ENCODE data around the gene NPIPA1.
"Not testable (repeated sequence)": the region's sequence is repeated elsewhere in the genome, so short reads cannot be mapped to it uniquely, and the experiment has no call there.

Gene NPIPA1

DNA sequence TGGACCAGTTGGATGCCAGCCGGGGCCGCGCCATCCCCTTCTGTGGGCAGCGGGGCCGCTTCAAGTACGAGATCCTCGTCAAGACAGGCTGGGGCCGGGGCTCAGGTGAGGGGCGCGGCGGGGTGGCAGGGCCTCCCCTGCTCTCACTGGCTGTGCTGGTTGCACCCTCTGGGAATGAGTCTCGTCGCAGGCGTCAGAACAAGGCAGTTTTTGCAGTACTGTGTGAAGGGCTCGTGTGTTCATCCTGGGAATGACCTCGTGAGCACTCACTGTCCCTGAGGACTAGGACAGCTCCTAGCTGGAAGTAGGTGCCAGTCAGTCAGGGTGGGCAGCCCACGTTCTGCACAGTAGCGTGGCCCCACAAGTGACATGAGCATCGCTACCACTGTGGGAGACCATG lies 6.3 kb upstream of the NPIPA1 start:
- not testable (repeated sequence) for DNase-seq

DNA sequence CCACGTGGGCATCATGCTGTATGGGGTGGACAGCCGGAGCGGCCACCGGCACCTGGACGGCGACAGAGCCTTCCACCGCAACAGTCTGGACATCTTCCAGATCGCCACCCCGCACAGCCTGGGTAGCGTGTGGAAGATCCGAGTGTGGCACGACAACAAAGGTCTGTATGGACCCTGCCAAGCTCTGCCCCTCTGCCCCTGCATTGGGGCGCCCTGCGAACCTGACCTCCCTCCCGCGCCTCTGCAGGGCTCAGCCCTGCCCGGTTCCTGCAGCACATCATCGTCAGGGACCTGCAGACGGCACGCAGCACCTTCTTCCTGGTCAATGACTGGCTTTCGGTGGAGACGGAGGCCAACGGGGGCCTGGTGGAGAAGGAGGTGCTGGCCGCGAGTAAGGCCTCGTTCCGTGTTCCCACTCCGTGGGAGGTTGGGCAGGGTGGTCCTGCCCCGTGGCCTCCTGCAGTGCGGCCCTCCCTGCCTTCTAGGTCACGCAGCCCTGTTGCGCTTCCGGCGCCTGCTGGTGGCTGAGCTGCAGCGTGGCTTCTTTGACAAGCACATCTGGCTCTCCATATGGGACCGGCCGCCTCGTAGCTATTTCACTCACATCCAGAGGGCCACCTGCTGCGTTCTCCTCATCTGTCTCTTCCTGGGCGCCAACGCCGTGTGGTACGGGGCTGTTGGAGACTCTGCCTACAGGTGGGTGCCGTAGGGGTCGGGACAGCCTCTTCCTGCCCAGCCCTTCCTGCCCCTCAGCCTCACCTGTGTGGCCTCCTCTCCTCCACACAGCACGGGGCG lies 4.5 kb upstream of the NPIPA1 start:
- not testable (repeated sequence) for DNase-seq

DNA sequence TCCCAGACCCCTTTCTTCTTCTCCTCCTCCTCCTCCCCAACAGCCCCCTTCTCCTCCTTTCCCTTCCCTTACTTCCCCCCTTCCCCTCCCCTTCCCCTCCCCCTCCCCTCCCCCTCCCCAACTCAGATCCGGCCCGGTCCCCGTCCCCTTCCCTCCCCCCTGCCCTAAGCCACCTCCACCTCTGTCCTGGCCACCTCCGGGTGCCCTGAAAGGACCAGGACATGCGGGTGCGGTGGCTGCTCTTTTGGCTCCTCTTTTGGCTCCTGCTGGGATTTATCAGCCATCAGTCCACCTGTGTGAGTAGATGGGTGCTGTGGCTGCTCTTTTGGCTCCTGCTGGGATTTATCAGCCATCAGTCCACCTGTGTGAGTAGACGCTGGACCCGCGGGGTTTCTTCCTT lies 751 bp downstream of the NPIPA1 start:
- not testable (repeated sequence) for DNase-seq

DNA sequence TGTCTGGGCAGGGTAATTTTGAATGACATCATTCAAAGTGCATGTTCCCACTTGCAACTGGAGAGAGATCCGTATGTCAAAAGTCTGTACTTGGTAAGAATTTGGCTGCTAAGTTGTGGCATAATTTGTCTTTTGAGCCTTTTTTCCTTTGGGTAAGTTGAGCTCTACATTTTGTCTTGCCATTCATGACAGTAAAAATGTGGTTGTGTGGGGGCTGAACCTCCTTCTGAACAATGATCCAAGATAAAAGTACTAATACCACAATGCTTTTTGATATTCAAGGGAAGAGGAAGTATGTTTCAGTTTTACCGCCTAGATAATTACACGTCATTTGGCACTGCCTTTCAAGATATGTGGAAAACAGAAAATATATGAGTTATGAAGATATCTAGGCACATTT lies 5.4 kb downstream of the NPIPA1 start:
- not testable (repeated sequence) for DNase-seq

DNA sequence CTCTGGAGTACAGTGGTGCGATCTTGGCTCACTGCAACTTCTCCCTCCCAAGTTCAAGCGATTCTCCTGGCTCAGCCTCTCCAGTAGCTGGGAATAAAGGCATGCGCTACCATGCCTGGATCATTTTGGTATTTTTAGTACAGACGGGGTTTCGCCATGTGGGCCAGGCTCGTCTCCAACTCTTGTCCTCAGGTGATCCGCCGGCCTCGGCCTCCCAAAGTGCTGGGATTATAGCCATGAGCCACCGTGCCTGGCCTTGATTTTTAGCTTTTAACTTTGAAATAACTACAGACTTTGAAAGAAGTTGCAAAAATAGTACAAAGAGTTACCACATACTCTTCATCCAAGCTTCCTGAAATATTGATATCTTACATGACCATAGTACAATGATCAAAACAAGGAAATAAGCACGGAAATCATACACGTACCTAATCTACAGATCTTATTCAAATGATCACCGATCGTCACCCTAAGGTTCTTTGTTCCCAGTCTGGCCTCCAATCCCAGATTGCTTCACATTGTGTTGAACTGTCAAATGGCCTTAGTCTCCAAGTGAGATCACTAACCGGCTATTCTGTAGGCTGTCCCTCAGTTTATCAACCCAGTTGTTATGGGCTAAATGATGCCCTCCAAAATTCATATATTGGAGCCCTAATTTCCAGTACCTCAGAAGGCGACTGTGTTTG lies 18.4 kb downstream of the NPIPA1 start:
- no peak for DNase-seq

DNA sequence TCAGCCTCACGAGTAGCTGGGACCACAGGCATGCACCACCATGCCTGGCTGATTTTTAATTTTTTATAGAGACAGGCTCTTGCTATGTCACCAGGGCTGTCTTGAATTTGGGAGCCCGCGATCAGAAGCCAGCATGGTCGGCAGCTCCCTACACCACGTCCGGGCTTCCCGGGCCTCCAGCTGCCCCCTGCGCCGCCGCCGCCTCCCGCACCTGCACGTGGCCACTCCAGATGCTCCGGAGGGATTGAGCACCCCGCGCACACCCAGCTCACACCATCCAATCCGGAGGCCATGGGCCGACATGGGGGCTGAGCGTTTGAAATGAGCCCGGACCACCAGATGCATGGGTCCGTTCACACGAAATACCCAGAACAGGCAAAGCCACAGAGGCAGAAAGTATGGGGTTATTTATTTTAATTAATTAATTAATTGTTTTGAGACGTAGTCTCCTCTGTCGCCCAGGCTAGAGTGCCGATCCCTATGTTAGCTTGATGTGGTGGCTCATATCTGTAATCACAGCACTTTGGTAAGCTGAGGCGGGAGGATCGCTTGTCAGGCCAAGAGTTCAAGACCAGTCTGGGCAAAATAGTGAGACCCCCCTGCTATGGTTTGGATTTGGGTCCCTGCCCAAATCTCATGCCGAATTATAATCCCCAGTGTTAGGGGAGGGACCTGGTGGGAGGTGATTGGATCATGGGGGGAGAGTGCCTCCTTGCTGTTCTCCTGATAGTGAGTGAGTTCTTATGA lies 20.5 kb downstream of the NPIPA1 start:
- DNase-seq, result no peak

DNA sequence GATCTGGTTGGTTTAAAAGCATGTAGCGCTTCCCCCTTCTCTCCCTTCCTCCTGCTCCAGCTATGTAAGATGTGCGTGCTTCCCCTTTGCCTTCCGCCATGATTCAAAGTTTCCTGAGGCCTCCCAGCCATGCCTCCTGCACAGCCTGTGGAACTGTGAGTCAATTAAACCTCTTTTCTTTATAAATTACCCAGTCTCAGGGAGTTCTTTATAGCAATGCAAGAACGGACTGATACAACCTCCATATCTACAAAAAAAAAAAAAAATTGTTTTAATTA lies 21.0 kb downstream of the NPIPA1 start:
- no peak for DNase-seq

DNA sequence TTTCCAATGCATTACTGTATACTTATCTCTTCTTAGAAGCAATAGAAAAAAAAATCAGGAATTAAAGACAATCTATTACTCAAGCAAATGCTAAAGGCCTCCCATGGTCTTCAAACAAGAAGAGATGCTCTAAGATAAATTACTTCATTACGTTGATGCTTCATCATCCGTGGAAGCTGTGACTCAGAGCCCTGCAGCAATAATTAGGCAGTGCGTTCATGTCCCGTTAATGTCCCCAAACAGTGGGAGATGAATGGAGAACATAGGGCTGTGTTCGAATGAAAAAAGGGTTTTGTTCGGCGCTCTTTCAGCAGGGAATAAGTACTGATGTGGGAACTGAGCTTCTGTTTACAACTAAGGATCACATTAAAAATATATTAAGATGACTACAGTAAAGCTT lies 21.7 kb downstream of the NPIPA1 start:
- no peak for DNase-seq

DNA sequence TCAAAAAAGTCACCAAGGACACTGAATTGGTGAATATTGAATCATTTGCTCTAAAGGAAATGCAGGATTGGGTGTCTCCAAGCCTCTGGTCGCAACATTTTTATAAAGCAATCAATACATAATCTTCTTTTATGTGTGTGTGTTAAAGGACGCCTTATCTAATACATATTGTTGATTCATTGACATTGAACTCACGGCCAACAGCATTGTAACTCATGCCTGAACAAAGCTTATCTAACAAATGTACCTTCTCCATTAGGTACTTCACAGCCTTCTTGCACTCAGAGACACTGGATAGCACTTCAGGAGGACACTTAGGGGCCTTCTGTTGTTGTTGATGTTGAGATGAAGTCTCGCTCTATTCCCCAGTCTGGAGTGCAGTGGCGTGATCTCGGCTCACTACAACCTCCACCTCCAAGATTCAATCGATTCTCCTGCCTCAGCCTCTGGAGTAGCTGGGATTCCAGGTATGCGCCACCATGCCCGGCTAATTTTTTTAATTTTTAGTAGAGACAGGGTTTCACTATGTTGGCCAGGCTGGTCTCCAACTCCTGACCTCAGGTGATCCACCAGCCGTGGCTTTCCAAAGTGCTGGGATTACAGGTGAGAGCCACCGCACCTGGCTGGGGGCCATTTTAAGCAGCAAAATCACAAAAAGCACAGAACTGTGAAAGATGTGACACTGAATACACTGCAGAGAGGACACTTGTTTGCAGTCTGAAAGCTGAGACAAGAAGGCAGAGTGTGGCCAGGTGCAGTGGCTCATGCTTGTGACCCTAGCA lies 24.4 kb downstream of the NPIPA1 start:
- DNase-seq, result no peak

DNA sequence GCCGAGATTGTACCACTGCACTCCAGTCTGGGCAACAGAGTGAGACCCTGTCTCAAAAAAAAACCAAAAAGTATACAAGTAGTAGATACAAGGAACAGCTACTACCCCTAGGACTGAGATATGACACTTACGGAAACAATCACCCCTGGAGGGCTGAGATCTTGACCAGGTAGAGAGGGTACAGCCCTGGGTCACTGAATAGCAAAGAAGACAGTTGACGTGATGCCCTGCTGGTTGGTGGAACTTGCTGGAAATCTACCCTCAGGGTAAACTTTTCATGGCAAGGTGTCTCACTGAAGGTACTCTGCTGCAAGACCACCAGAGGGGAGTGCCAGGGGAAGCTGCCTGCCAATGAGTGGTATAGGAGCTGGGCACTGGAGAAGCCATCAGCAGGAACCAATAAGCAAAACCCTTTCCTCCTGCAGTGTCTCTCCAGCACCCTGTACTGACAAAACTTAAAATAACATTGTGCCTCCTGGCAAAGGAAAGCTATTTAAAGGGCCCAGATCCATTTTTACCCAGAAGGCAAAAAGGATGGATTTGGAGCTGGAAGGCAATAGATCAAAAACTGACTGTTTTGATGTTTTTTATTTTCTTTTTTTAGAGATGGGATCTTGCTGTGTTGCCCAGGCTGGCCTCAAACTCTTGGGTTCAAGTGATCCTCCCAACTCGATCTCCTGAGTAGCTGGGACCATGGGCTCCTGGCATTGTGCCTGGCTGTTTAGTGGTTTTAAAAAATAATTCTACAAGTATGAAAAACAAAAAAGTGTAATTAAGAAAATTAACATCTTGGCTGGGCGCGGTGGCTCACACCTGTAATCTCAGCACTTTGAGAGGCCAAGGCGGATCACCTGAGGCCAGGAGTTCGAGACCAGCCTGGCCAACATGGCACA lies 26.3 kb downstream of the NPIPA1 start:
- no peak for DNase-seq

DNA sequence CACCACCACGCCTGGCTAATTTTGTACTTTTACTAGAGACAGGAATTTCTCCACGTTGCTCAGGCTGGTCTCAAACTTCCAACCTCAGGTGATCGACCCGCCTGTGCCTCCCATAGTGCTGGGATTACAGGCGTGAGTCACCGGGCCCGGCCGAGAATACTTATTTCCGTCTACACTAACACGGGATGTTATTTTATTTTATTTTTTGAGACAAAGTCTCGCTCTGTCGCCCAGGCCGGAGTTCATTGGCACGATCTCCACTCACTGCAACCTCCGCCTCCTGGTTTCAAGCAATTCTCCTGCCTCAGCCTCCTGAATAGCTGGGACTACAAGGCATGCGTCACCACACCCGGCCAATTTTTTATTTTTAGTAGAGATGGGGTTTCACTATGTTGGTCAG lies 28.1 kb downstream of the NPIPA1 start:
- no peak for DNase-seq

DNA sequence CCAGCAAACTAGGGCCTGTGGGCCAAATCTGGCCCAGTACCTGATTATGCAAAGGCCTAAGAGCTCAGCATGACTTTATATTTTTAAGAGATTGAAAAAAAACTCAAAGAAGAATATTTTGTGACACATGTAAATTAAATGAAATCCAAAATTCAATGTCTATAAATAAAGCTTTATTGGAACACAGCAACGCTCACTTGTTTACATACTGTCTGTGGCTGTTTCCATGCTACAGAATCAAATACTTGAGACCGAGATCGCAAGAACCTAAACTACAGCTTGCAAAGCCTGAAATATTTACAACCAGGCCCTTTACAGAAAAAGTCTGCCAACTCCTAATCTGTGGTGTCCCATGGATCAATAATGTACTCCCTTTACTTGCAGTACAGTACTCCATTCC lies 32.6 kb downstream of the NPIPA1 start:
- not testable (repeated sequence) for DNase-seq

DNA sequence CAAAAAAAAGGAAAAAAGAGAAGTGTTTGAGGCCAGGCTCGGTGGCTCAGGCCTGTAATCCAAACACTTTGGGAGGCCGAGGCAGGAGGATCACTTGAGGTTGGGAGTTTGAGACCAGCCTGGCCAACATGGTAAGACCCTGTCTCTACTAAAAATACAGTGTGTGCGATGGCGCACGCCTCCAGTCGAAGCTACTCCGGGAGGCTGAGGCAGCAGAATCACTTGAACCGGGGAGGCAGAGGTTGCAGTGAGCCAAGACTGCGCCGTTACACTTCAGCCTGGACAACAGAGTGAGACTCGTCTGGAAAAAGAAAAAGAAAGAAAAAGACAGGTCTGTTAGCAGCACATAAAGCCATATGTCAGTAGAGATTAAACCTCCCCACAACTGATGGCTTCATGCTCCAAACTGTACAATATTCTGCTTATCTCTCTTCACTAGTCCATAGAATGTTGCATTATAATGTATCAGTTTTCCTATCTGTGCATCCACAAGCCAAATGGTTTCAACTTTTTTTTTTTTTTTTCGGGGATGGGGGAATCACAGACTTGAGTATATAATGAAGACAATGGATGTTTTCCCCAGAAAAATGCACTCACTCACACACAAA lies 34.5 kb downstream of the NPIPA1 start:
- not testable (repeated sequence) for DNase-seq

DNA sequence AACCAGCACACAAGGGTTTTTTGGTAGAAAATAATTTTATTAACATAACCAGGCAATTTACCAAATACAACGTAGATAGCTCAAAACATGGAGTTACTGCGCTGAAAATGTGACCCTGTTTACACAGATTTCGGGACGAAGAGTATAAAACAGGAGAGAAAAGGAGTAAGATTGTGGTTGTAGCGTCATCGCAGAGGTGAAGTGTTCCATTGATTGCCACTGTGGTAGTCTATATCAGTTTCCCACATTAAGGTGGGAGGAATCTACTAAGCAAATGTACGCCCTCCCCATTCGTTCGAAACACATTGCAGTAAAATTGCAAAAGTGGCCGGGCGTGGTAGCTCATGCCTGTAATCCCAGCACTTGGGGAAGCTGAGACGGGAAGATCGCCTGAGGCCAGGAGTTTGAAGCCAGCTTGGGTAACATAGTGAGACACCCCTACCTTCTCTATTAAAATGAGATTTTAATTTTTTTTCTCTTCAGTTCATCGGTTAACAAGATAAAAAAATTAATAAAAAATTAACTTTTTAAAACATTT lies 36.6 kb downstream of the NPIPA1 start:
- DNase-seq, result not testable (repeated sequence)

DNA sequence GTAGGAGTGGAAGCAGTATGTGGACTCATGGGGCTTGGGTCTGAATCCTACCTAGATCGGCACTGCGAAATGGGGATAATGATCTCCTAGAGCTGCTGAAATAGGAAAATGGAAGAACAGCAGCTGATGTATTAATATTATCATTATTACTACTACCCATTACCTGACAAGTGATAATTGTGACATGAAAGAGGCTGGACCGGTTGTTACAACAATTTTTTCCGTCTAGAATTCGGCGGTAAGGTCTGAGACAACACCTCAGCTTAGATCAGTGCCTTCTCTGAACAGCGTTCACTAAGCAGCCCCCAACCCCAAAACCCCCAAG lies 37.0 kb downstream of the NPIPA1 start:
- DNase-seq, result not testable (repeated sequence)

DNA sequence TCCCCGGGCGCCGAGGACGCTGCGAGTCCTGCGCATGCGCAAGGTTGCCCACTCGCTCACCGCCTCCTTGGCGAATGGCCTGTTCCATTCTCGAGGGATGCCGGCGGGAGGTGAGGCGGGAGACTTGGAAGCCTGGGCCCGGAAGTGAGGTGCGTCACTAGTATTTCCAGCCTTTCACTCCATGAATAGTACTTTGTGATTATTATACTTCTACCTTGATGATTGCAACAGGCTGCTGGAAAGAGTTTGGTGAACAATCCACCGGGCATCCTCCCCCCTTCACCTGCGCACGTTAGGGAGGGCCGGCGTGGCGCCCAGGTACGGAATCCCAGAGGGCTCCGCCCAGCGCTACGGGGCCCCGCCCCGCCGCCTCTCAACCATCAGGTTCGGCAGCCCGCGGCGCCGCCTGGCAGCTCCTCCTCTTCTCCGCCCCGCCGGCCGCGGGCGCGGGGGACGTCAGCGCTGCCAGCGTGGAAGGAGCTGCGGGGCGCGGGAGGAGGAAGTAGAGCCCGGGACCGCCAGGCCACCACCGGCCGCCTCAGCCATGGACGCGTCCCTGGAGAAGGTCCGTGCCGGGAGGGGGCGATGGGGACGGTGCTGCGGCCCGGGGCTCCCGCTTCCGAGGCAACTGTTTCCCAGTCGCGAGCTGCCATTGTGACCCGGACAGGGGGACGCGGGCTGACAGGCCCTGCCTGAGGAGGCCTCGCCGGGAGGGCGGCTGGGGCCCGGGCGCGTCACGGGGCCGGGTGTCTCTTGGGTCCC lies 37.6 kb downstream of the NPIPA1 start, which contains the start of gene PDXDC1:
PDXDC1 (plus strand) TSS at position 371 of the 762 bp plus-strand sequence; CDS start at position 545, 174 bp downstream.
- DNase-seq, result peak; percentile 100

DNA sequence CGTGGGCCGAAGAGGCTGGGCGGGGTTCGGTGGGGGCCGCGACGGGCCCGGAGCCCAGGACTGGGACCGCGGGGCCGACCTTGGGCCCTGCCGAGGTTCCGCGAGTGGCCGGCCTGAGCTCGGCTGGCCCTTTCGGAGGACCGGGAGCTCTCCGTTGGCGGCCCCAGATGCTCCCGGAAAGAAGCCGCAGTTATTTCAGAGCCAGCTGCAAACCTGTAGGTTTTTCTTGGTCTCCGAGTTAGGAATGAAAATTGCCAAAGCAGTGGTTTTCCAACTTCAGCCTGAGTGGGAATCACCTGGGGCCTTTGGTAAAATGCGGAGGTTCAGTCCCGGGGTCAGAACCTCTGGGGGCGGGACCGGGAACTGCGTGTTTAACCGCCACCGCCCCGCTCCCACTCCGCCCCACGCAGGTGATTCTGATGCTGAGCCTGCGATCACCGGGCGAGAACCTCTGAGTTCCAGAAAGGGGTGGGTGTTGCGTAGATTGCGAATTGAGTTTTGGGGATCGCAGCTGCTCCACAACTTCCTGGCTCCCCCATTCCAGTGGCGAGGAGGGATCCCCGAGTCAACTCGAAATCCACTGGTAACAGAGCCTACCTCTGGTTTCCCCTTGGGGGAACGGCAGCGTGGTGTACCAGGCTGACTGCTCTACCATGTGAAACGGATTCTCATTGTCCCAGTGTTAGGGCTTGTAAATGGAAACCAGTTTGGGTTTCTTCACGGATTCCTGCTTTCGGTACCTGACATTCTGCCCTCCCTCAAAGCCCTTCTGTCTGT lies 38.4 kb downstream of the NPIPA1 start:
- peak; percentile 69 for DNase-seq

DNA sequence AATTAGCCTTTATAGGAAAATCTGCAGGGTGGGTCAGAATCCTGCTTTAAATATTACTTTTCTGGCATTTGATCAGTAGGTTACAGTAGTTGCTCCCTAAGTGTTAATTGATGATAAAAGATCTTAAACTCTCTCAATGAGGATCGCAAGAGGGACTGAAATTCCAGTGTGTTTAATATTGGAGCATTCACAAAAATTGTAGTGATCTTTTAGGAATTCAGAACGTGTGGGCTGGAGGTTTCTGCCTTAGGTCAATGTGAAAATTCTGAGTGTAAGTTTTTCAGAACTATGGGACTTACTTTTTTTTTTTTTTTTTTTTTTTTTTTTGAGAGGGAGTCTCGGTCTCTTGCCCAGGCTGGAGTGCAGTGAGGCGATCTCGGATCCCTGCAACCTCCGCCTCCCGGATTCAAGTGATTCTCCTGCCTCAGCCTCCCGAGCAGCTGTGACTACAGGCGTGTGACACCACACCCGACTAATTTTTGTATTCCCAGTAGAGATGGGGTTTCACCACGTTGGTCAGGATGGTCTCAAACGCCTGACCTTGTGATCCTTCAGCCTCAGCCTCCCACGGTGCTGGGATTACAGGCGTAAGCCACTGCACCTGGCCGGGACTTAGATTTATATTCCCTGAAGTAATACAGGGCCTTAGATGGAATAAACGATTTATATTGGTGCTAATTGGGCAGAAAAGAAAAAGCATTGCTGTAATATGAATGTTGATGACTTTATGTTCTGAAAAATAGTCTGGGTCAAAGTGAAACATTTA lies 39.9 kb downstream of the NPIPA1 start:
- not testable (repeated sequence) for DNase-seq

DNA sequence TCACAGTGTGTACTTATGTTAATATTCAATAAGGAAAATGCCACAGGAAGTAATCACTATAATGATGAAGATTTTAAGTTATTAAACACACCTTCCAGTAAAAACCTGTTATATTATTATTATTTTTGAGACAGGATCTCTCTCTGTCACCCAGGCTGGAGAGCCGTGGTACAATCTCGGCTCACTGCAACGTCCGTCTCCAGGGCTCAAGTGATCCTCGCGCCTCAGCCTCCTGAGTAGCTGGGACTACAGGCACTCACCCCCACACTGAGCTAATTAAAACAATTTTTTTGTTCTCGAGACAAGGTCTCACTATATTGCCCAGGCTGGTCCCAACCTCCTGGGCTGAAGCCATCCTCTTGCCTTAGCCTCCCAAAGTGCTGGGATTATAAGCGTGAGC lies 41.0 kb downstream of the NPIPA1 start:
- DNase-seq, result not testable (repeated sequence)
